GM12891 (cell line): ENCODE measurements around the gene TENM4.

Experiments used
- POLR2A ChIP-seq: IDR thresholded peaks from 2 replicates; pipeline ENCODE4 v1.6.1; 2011; ENCODE audit warnings: low read depth, low read length, control low read depth
- POLR2AphosphoS5 ChIP-seq: IDR thresholded peaks from 2 replicates; pipeline ENCODE4 v1.6.1; 2011; ENCODE audit warnings: low read depth, low read length, control low read depth
- POU2F2 ChIP-seq: IDR thresholded peaks from 2 replicates; pipeline ENCODE4 v1.6.1; 2011; ENCODE audit warnings: low read depth, mild to moderate bottlenecking, control low read depth, low read length, moderate library complexity
- SPI1 ChIP-seq: IDR thresholded peaks from 2 replicates; pipeline ENCODE4 v1.6.1; 2011; ENCODE audit warnings: low read depth, low read length, control low read depth
- TAF1 ChIP-seq: IDR thresholded peaks from 2 replicates; pipeline ENCODE4 v1.6.1; 2011; ENCODE audit warnings: low read depth, low read length, control low read depth

DNA sequence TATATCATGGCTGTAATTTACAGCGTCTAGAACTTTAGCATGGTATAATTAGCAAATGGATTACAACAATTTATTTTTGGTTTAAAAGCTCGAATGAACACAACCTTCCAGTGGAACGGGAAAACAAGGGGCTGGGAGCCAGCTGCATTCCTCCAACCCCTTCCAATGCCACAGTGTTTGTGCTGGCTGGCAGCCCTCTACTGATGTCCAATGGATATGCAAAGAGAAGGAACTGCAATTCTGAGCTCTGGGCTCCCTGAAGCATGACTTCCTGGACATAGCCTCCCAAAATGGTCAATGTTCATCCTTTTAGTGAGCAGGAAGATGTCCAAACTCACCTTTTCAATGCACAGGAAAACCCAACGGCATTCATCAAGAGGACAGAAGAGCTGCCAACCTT, 288.3 kb downstream of the TENM4 start:
- TF ChIP-seq POLR2AphosphoS5, result no peak
- TF ChIP-seq POLR2A, result no peak
- no peak for TF ChIP-seq TAF1
- TF ChIP-seq POU2F2, result no peak
- no peak for TF ChIP-seq SPI1
